HepG2 (cell line): ENCODE measurements around the gene BACH2. TPM values are rescaled to one million over a fixed set of nuclear protein-coding genes. Genes with fewer than 3 reads are reported as not detected.

Experiments
- ATAC-seq: fragments of 200-7000 bp; cut with Tn5 transposase; 3 replicates; pipeline ENCODE4 v1.9.1; 2020; ENCODE audit warnings: mild to moderate bottlenecking, moderate library complexity
- BruUV-seq: library from RNA; stranded (reverse); fragments of 400-500 nt; replicated peaks from 2 replicates; lab custom pipeline; 2021; lab: Mats Ljungman, UMichigan
- CTCF ChIA-PET: fragments of 300-600 bp; formaldehyde crosslinking; extraction: SDS; loops from one replicate; lab custom pipeline; 2021; ENCODE audit warnings: low total read pairs, inconsistent platforms, low intra/inter-chr PET ratio; lab: Yijun Ruan, JAX
- POLR2A ChIA-PET: fragments of 350-600 bp; sonication (Branson Sonifier 250); formaldehyde crosslinking; loops from one replicate; lab custom pipeline; 2020; ENCODE audit warnings: antibody characterized with exemption, inconsistent platforms; lab: Yijun Ruan, JAX
- DNase-seq: peaks from one replicate; pipeline ENCODE4 v3.0.0-alpha.2; 2015; ENCODE audit warnings: low spot score
- FAIRE-seq: peaks from 3 replicates; lab custom pipeline; 2011; peaks lifted over from hg19 to GRCh38; lab: Jason Lieb, UNC
- H2AFZ ChIP-seq: one replicate; pipeline ENCODE4 v1.6.1; 2011; ENCODE audit warnings: low read length, inconsistent platforms
- H3K27ac ChIP-seq: fragments of 300-600 bp; 3 replicates; pipeline ENCODE4 v1.8.0; 2011; ENCODE audit warnings: mixed run types, mild to moderate bottlenecking, mixed read lengths, low read length, inconsistent platforms; ENCODE audit not compliant: insufficient read depth; ENCODE audit errors: extremely low read length
- H3K27me3 ChIP-seq, 2 experiments: fragments of 200-600 bp in 1 of 2; 2 replicates in 1 of 2; 3 replicates in 1 of 2; pipeline versions ENCODE4 v1.6.0 to v1.8.0; 2011; ENCODE audit warnings: low read length in 2 of 2, mild to moderate bottlenecking in 2 of 2, moderate library complexity in 2 of 2, inconsistent platforms in 1 of 2; ENCODE audit not compliant: insufficient read depth in 2 of 2, control insufficient read depth in 1 of 2
- H3K36me3 ChIP-seq, 2 experiments: fragments of 200-600 bp in 1 of 2; replicated peaks in 1 of 2; 2 replicates in 1 of 2; 3 replicates in 1 of 2; pipeline versions ENCODE4 v1.5.1 to v1.8.0; 2011; ENCODE audit warnings: low read length in 2 of 2, inconsistent platforms in 1 of 2; ENCODE audit not compliant: insufficient read depth in 2 of 2, control insufficient read depth in 1 of 2
- H3K4me1 ChIP-seq: 2 replicates; pipeline ENCODE4 v1.5.1; 2012; ENCODE audit warnings: low read length, inconsistent platforms; ENCODE audit not compliant: insufficient read depth
- H3K4me2 ChIP-seq: 2 replicates; pipeline ENCODE4 v1.6.0; 2011; ENCODE audit warnings: low read depth, low read length, inconsistent platforms
- H3K4me3 ChIP-seq, 3 experiments: fragments of 200-600 bp in 1 of 3; sonication (generic), shearing (Covaris generic) in 1 of 3; replicated peaks in 1 of 3; 2 replicates each; pipeline ENCODE4 v1.5.1; 2011 to 2016; ENCODE audit warnings: low read length in 3 of 3, inconsistent platforms in 2 of 3, low read depth in 2 of 3, mild to moderate bottlenecking in 2 of 3, control low read depth in 1 of 3, mixed read lengths in 1 of 3; ENCODE audit not compliant: insufficient read depth in 1 of 3
- H3K79me2 ChIP-seq: one replicate; pipeline ENCODE4 v1.6.1; 2011; ENCODE audit warnings: low read length, inconsistent platforms; ENCODE audit not compliant: insufficient read depth
- H3K9ac ChIP-seq: 2 replicates; pipeline ENCODE4 v1.6.0; 2011; ENCODE audit warnings: mild to moderate bottlenecking, low read depth, low read length, inconsistent platforms; ENCODE audit not compliant: insufficient read depth
- H3K9me3 ChIP-seq: 2 replicates; pipeline ENCODE4 v1.5.1; 2012; ENCODE audit warnings: mild to moderate bottlenecking, low read length
- H4K20me1 ChIP-seq: 2 replicates; pipeline ENCODE4 v1.6.0; 2011; ENCODE audit warnings: inconsistent platforms, mild to moderate bottlenecking, low read length, moderate library complexity; ENCODE audit not compliant: insufficient read depth
- CBX5 ChIP-seq: sonication (generic); formaldehyde crosslinking; IDR thresholded peaks from 2 replicates; pipeline ENCODE4 v1.4.0; 2020; ENCODE audit warnings: missing genetic modification reagents, borderline replicate concordance
- MIXL1 ChIP-seq: IDR thresholded peaks from 2 replicates; pipeline ENCODE4 v1.6.1; 2016
- NBN ChIP-seq: fragments of 450-650 bp; conservative IDR thresholded peaks from 2 replicates; pipeline ENCODE4 v1.6.1; 2017
- SIN3A ChIP-seq: IDR thresholded peaks from 2 replicates; pipeline ENCODE4 v1.6.1; 2011; ENCODE audit warnings: low read depth, mild to moderate bottlenecking, control low read depth, low read length, borderline replicate concordance
- SSRP1 ChIP-seq: IDR thresholded peaks from 2 replicates; pipeline ENCODE4 v1.6.1; 2016; ENCODE audit warnings: control low read depth
- ZNF136 ChIP-seq: sonication (generic); formaldehyde crosslinking; IDR thresholded peaks from 2 replicates; pipeline ENCODE4 v1.8.1; 2022; ENCODE audit warnings: low read depth, mild to moderate bottlenecking, moderate library complexity, missing genetic modification reagents
- ZNF33A ChIP-seq: sonication (generic); formaldehyde crosslinking; IDR thresholded peaks from 2 replicates; pipeline ENCODE4 v1.5.1; 2020; ENCODE audit warnings: missing genetic modification reagents, mild to moderate bottlenecking, moderate library complexity, borderline replicate concordance
- WGBS: methylation state at CpG from one replicate; pipeline ENCODE4 v1.1.6; 2017; ENCODE audit warnings: low lambda C conversion rate; 5-methylcytosine and 5-hydroxymethylcytosine counted together
- in situ Hi-C: cut with HindIII; loops from 2 replicates; pipeline ENCODE4 v1.10.0; 2017; ENCODE audit warnings: low pct_unique_long_range_greater_than_20kb; ENCODE audit not compliant: extremely low pct_ligation_motif_present
- intact Hi-C: fragments of 100-400 bp; cut with micrococcal nuclease; formaldehyde crosslinking; loops from one replicate; pipeline ENCODE4 v1.10.0; 2022; ENCODE audit not compliant: unreplicated experiment
- polyA plus RNA-seq, 8 experiments: library from polyadenylated mRNA; depleted of rRNA in 3 of 8; stranded (reverse) in 7 of 8; unstranded in 1 of 8; fragments of >200 nt; fragmentation: Illumina TruSeq in 4 of 8; extraction: Trizol in 4 of 8; gene quantifications; 2 replicates each; pipeline versions ENCODE4 v1.2.1 to v1.2.3, GENCODE V29; 2011 to 2016; ENCODE audit warnings: low read depth in 4 of 8, missing spikeins in 1 of 8, mixed read lengths in 1 of 8; ENCODE audit not compliant: insufficient read depth in 1 of 8
- total RNA-seq, 5 experiments: library from RNA; depleted of rRNA; stranded (reverse); fragments of >200 nt; fragmentation: Illumina TruSeq; extraction: Trizol; gene quantifications; 2 replicates each; pipeline ENCODE4 v1.2.3, GENCODE V29; 2016; ENCODE audit warnings: low read depth in 1 of 5
- TF ChIP-seq, protein P1 (sequence below): IDR thresholded peaks from 2 replicates; pipeline ENCODE4 v1.6.1; 2018; ENCODE audit warnings: missing genetic modification reagents, mild to moderate bottlenecking, missing compliant biosample characterization

BACH2 gene
- total and polyA plus RNA-seq, 2 of the 13 experiments (the other 11 are each of a cell fraction or from before 2014, with no cell fraction given) = 0.01 TPM; not detected in 1

DNA sequence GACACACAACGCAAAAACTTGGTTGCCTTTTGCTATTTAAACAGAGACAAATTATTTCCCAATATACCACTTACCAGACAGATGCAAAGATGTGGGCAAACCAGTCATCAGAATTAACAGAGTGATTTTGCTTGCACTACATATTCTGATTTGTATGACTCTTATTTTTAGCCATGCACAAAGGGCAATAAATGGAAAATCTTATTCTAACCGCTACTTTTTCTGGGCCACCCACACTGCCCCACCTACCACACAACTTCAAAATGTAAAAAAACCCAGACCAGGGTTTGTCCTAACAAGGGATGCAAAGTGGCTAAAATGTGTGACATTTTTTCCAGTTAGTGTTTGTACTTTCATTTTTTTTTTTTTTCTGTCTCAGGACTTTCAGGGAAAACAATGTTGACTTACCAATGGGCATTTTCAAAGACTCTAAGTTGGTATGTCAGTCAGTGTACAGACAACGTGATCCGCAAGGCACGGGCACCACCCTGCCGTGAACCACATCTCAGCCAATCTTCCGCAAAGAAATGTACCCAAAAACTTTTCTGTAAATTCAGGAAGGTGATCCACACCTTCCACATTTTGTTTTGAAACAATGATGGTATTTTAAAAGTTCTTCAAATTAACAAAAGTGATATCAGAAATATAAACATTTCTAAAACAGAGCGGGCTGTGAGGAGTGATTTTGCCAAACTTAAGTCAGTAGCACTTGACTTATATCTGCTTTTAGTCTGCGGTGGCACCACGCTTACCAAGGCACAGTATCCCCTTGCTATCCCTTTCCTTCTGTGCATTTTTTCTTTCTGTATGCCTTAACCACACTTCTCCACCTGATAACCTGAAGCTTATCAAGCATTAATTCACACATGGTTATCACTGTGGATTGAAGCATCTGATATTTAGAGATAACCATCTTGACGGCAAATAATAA lies 216.8 kb downstream of the BACH2 start:
- FAIRE-seq = no peak
- intact Hi-C loops (no loop called here), in situ Hi-C loops (no loop called here)
- no peak overlapping the region for H3K27ac ChIP-seq
- no peaks in the 10 kb centered on the region for H4K20me1 ChIP-seq
- no peak overlapping the region for H2AFZ ChIP-seq
- no peak for DNase-seq
- POLR2A ChIA-PET = no interaction called here
- H3K4me1 ChIP-seq = no peaks in the 10 kb centered on the region
- no peaks in the 10 kb centered on the region for H3K79me2 ChIP-seq
- no TSS peak for BruUV-seq
- TF ChIP-seq NBN = no peak
- TF ChIP-seq SSRP1 (CRISPR knock-in tag) = no peak
- no peak for TF ChIP-seq ZNF33A (CRISPR knock-in tag)
- no peak for TF ChIP-seq MIXL1 (CRISPR knock-in tag)
- TF ChIP-seq ZNF136 (CRISPR knock-in tag) = no peak
- no peak overlapping the region for H3K4me3 ChIP-seq
- CTCF ChIA-PET = no interaction called here
- no peak overlapping the region for H3K4me2 ChIP-seq
- H3K27me3 ChIP-seq = peaks cover 0 to 14% of the 10 kb centered on the region in 2 experiments; a peak in 2 of 5 replicates
- no peak overlapping the region for H3K9ac ChIP-seq
- no peaks in the 10 kb centered on the region for H3K9me3 ChIP-seq
- no peaks in the 10 kb centered on the region for H3K36me3 ChIP-seq
- WGBS = 33% methylated on average over 11 of the region's 11 CpGs
- no peak for ATAC-seq

DNA sequence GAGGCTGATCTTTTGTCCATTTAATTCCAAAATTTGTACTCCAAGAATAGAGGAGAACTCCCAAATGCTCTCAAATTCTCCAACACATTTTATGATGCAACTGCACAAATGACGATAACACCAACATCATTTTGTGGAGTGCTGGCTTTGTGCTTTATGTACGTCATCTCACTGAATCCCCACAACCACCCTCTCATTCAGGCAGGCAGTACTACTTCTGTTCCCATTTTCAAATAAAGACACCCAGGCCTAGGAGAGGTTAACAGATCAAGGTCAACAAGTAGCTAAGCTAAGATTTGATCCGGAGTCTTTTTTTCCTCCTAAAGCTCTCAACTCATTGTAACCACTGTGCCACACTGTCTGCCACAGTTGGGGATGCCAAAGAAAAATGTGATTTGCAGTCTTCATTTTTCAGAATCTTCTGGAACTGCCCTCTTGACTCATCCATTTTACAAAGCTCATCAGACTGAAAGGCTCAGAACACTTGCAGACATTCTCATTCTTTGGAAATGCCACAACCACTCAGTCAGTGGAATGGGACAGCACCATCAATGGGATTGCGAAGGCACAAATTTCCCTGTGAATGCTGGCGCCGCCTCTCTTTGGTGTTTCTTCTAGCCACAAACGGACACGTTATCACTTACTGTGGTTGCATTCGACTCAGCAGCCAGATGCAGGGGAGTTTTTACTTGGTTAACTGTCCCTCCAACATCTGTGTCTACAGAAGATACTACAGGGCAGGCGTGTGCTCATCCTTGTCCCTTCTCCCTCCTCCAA lies 217.9 kb downstream of the BACH2 start:
- Histone ChIP-seq H2AFZ (no peak overlapping the region), H3K27ac (no peak overlapping the region), H3K36me3 (no peaks in the 10 kb centered on the region), H3K27me3 (peaks cover 0 to 19% of the 10 kb centered on the region in 2 experiments; a peak in 2 of 5 replicates), H3K79me2 (no peaks in the 10 kb centered on the region), H3K4me1 (no peaks in the 10 kb centered on the region), H4K20me1 (no peaks in the 10 kb centered on the region), H3K9me3 (no peaks in the 10 kb centered on the region), H3K9ac (no peak overlapping the region), H3K4me3 (no peak overlapping the region), H3K4me2 (no peak overlapping the region)
- ATAC-seq (no peak), FAIRE-seq (no peak), DNase-seq (no peak)
- ChIA-PET CTCF (no interaction called here), POLR2A (no interaction called here)
- no TSS peak for BruUV-seq
- 33% methylated on average over 10 of the region's 10 CpGs for WGBS
- intact Hi-C loops (no loop called here), in situ Hi-C loops (no loop called here)
- no peak for TF ChIP-seq CBX5 (CRISPR knock-in tag)
- no peak for TF ChIP-seq SSRP1 (CRISPR knock-in tag)
- TF ChIP-seq, protein P1, sequence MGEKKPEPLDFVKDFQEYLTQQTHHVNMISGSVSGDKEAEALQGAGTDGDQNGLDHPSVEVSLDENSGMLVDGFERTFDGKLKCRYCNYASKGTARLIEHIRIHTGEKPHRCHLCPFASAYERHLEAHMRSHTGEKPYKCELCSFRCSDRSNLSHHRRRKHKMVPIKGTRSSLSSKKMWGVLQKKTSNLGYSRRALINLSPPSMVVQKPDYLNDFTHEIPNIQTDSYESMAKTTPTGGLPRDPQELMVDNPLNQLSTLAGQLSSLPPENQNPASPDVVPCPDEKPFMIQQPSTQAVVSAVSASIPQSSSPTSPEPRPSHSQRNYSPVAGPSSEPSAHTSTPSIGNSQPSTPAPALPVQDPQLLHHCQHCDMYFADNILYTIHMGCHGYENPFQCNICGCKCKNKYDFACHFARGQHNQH (CRISPR knock-in tag) = no peak
- TF ChIP-seq SIN3A = no peak
